ENCODE data around the gene TRAF6. TPM values are rescaled to one million over a fixed set of nuclear protein-coding genes. Genes with fewer than 3 reads are reported as not detected.
"Not testable (repeated sequence)": the region's sequence is repeated elsewhere in the genome, so short reads cannot be mapped to it uniquely, and the experiment has no call there.

Gene TRAF6
- total RNA-seq, 1 experiment from 2014 or later = 8.2 TPM

DNA sequence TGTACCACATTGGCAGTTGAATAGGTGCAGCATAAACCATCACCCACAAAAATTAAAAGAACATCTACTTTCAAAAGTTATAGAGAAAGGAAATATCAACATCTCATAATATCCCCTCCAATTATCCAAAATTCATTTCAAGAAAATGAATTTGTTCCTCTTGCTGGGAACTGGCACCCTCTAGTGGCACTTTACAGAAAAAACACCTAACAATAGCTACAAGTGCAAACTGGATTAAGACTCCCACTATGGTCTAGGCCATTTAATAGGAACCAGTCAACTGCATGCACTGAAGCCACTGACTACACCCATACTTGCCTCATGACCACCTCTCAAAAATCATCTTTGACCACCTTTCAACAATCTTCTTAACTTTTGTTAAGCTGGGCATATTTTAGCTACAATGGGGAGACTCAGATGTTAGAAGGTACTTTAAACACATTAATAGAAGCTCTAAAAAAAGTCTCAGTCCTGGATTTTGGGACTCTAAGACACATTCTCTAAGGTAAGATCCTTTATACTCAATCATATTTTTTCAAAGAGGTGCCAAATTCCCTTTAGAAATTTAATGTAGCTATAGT lies 17.3 kb downstream of the TRAF6 start:
- DNase-seq (ENCODE audit: low read depth) = peak; percentile 21

DNA sequence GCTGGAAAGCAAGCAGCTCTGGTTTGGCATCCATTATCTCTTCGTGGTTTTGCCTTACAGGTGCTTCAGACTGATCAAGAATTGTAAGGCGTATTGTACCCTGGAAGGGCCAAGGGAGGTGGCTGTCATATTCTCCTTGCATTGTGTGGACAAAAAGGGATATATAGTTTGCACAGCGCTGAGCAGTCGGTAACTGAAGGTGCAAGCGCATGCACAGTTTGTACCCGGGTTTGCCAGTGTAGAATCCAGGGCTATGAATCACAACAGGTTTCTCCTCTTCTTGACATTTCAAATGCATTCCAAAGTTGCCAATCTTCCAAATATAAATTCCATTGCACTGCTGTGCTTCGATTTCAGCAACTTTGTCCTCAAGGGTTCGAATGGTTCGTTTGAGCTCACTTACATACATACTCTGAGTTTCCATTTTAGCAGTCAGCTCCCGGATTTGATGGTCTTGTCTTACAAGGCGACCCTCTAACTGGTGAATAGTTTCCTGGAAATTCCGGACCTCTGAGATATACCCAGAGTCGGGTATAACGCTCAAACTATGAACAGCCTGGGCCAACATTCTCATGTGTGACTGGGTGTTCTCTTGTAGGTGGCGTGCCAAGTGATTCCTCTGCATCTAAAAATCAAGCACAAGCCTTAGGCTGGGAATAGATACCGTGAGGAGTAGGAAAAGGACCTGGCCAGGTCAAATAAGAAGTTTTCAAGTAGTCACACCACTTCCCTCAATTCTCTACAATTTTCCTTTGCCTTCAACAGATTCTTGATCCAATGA lies 19.9 kb downstream of the TRAF6 start:
- DNase-seq (ENCODE audit: low read depth) = no peak

DNA sequence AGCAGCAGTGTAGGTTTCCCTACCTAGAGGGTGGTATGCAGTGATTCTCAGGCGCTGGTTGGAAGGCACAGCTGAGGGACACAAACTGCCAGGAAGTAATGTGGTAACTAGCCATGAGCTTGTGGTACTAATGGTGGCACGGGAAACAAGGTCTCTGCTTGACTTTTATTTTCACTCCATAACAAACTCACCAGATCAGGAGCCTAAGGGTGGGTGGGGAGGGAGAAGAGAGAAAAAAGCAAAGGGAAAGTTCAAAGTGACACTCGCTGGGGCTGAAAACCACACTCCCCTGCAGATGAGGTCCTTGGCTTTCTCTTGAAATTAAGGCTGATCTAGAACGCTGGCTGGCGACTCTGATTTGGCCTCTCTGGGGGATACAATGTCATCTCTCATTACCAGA lies 22.0 kb downstream of the TRAF6 start:
- DNase-seq (ENCODE audit: low read depth) = no peak

DNA sequence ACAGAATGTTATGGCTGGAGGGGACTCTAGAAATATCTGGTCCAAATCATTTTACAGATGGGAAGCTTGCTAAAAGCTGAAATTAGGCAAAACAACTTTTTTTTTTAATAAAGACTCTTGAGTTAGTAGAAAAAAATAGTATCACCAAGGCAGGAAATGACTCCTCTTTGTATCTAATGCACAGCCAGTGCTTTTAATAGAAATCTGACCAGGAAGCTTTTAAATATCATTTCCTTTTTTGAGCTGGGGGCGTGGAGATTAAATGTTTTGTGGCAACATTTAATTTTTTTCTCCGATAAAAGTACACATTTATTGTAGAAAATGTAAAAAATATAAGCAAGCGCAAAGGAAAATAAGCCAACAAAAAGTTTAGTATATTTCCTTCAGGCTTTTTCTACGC lies 22.5 kb downstream of the TRAF6 start:
- DNase-seq (ENCODE audit: low read depth) = no peak

DNA sequence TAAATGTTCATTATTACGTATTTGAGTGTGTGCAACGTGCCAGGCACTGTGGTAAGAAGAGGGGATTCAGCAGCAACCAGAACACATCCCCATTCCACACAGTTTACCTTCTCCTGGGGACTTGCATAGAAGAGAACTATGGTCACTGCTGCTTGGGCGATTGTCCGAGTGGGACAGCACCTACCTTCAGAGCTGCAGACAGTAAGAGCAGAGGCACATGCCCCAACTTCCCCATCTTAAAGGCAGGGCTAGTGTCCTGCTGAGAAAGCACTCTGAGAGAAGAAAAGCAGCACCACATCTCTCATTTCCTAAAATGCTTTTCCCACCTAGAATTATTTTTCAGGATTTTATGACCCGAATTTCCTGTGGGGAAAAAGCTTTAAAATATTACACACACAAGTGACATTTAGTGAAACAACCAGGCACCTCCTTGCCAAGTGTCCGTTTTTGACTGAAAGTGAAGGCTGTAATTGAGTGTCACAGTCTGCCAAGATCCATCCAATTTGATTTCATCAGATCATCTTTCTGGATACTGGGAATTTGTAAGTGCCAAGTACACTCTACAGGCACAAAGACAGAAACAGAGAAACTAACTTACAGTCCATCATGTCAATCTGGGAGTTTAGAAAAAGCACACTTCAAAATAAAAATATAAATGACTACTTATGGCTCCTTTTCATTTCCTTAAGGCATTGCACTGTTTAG lies 24.6 kb downstream of the TRAF6 start:
- no peak for DNase-seq (ENCODE audit: low read depth)

DNA sequence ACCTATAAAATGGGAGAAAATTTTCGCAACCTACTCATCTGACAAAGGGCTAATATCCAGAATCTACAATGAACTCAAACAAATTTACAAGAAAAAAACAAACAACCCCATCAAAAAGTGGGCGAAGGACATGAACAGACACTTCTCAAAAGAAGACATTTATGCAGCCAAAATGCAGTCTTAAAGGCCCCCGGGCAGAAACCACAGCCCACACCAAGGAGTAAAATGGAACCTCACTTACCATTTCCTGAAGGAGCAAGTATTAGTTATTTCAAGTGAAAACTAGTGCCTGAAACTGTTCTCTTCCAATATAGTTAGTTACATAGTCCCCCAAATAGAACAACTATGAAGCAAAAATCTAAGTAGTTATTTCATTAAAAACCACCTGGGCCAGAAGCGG lies 27.0 kb downstream of the TRAF6 start:
- not testable (repeated sequence) for DNase-seq (ENCODE audit: low read depth)

DNA sequence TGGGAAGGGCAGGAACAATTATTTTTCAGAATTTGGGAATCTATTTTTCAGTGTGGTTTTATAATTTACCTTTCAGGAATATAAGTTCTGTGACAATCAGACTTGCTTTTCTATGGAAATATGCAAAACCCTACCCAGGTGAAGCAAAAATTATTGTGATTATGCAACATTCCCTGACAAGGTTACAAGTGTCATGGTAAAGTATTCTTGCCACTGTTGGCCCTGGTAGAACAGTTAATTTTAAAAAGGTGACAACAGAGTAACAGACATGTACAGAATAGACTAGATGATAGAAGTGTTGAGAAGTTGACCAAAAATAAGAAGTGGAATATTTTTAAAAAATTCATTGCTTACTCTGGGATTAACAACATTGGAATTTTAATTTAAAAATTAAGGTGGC lies 29.2 kb downstream of the TRAF6 start:
- DNase-seq (ENCODE audit: low read depth) = no peak

DNA sequence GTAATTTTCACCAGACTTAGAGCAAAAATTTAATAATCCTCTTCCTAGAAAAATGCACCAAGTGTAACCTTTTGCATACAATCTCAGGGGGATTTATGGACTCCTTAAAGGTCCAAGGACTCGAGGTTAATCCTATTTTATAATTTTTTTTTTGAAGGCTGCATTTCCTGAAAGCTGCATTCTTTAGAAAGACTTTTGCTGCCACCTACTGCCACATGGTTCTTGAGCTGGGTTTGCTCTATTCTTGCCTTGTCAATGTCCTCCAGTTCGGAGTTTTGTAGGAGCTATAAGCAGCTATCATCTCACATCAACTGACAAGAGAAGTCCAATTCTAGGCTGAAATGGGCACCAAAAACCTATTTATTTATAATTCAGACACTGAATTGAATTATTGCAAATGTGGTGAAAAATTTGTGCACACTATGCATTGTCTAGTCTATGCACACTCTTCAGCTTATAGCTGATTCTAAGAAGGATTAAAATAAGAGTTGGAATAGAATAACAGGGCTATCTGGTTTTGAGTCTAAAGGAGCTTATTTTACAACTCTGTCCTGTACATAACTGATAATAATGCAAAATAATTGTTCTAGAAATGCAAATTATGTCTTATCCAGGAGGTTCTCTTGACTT lies 31.3 kb downstream of the TRAF6 start:
- peak; percentile 49 for DNase-seq (ENCODE audit: low read depth)

DNA sequence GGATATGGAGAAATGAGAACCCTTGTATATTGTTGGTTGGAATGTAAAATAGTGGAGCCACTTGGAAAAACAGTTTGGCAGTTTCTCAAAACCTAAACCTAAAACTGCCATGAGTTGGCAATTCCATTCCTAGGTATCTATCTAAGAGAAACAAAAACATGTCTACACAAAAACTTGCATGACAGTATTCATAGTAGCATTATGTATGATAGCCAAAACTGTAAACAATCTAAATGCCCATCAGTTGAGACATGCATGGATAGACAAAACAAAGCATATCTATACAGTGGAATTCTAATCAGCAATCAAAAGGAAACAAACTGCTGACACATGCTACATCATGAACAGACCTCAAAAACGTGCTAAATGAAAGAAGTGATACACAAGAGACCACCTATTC lies 34.9 kb downstream of the TRAF6 start:
- DNase-seq (ENCODE audit: low read depth) = peak; percentile 43

DNA sequence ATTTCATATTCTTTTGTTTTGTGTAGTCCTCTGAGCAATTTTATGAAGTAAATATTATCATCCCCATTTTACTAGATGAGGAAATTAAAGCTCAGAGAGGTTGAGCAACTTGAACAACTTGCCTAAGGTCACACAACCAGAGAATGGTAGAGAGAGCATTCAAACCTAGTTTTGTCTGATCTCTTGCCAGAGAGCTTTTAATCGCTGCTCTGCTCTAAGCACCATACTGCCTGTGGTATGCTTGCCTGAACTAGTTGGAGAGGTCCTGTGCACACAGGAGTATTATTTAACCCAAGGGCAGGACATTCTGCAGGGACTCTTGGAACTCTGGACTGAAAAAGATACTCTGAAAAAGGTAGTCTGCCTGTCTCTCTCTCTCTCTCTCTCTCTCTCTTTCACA lies 38.5 kb downstream of the TRAF6 start:
- DNase-seq (ENCODE audit: low read depth) = no peak

DNA sequence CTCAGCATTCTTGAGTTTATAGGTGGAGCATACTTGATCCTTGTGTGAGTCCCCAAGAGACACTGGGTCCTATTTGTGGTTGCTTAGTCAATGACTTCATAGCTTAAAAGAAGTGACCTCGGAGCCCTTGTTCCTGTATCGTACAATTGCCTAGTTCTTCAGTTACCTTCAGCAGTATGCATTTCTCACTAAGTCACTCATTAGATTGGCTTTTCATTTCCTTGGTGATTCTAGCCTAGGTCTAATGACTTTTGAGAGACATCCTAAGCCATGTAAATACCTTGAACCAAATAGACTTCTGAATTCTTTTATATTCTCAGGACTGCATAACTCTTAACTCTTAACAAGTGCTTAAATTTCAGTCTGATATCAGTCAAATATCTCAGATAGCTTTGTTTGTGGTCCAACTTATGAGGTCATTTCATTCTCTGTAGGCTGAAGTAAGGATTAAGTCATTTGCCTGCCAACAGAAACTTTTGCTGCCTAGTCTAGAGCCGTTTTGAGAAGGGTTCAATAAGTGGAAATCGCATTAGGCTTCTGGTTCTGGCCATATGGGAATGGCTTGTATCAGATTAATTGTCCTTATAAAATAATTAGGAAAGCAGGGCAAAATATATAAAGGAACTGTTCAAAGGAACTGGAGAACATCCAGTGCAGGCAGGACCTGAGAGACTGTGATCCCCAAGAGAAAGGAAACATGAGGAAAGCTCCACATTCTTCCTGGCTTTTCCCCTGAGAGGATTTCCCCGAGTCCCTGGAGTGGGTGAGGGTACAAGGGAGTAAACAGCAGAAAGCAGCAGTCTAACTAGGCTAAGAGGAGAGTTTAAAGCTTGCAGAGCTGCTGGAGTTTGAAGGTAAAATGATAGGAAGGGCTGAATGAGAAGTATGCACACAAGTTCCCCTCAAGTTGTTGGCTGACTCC lies 39.9 kb downstream of the TRAF6 start:
- DNase-seq (ENCODE audit: low read depth) = peak; percentile 83

DNA sequence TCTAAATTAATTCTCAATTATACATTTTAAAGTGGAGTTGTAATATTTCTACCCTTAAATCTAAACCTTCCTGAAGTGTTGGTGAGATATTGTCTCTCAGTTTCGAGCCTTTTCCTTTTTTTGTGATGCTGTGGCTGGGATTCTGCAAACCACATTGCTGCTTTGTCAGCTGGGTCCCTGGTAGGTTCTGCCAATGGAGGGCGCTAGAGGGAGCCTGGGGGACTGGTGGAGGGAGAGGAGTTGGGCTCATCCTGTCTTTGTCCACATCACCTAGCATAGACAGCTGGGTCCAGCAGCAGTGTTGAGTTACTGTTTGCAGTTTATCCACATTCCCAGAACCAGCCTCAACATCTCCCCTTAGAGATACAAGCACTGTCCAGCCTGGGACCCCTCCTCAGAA lies 41.0 kb downstream of the TRAF6 start:
- peak; percentile 80 for DNase-seq (ENCODE audit: low read depth)

DNA sequence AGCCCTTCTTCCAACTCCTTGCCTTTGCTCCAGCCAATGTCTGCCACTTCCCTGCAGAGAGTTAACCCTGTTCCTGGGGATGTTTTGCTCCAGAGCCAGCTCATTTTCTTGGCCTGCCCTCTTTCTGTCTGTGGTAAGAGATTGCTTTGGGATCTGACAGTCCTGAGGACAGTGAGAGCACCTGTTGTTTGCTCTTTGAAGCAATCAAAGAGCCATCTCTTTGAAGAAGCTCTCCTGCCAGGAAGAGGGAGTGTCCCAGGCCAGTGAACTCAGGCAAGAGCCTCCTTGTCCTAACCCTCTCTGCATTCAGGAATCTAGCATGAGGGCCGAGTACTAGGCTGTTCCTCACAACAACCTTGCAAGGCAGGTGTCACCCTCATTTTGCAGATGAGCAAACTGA lies 42.2 kb downstream of the TRAF6 start:
- DNase-seq (ENCODE audit: low read depth) = no peak

DNA sequence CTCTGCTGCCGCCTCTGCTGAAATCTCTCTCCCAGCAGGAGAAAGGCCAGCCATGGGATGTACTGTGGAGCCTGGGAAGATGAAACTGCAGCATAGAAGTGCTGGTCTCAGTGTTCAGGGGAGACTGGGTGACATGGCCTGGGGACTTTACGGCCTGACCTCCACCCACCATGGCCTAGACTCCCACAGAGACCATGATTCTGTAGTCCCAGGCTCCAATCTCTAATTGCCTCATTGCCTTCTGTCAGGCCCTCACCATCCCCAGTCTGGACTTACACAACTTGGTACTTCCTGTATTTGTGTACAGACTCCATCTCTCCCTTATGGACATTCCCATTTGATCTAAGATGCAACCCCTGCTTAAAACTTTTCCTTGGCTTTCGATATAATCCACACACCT lies 43.1 kb downstream of the TRAF6 start:
- DNase-seq (ENCODE audit: low read depth) = no peak

DNA sequence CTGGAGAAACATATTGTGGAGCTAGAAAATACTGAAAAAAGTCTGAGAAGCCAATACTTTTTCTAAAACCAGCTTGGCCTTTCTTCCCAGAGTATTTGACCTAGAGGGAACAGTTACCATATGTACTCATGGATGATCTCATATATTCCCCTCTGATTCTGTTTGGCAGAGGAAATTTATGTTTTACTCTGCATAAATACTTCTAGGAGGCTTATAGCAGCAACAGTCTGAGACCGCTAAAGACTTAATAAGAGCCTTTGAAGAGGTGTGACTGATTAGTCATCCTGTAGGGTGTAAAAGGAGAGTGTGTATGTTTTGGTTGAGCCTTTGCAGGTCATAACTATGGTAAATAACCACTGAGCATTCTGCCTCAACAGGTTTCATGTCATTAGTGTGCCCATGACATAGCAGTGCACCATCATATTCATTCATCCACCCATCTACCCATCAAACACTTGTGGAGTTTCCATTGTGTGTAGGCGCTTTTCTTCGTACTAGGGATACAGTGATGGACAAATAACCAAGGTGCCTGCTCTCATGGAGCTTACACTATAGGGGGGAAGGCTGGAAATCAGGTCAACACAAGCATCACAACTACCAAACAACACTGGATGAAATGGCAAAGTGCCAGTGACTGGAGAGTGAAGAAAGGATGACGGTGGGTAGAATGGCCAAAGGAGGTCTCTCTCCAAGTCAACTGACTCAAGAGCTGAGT lies 44.5 kb downstream of the TRAF6 start:
- DNase-seq (ENCODE audit: low read depth) = no peak

DNA sequence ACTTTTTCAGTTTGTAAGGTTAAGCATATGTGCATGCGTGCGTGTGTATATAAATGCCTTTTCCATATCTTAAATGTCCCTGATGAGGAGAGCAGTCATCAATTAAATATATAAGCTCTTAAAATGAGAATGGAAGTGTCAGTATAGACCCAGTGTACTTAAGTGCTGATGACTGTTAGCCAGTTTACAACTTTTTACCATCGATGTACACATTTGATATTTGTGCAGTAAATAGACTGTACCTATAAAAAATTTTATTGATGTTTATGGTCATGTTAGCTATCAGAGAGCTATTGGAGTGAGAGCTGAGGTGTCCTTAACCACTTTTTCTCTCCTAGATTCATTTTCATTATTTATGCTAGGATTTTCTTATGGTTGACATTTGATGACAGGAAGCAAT lies 45.4 kb downstream of the TRAF6 start:
- DNase-seq (ENCODE audit: low read depth) = no peak

DNA sequence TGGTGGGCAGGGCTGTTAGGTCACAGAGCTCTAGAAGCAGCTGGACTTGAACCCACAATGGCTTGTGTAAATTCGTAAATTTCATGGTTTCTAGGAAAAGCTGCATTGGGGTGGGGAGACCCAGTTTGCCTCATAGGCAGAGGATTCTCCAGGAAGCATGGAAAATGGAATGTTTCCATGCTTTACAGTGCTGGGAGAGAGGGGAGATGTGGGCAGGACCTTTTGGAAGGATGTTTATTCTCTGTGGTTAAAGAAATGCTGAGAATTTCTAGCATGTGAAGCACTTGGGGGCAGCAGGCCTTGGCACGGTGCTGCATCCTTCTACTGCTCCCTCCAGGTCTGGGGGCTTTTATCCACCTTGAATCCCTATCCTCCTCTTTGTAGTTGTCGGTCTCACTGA lies 46.3 kb downstream of the TRAF6 start:
- DNase-seq (ENCODE audit: low read depth) = peak; percentile 45

DNA sequence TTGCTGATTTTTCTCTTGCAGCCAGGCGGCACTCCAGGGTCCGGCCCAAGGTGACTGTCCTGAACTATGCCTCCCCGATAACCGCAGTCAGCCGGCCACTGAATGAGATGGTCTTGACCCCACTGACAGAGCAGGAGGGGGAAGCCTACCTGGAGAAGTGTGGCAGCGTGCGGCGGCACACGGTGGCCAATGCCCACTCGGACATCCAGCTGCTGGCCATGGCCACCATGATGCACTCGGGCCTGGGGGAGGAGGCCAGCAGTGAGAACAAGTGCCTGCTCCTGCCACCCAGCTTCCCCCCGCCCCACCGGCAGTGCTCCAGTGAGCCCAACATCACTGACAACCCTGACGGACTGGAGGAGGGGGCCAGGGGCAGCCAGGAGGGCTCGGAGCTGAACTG lies 47.8 kb downstream of the TRAF6 start:
- no peak for DNase-seq (ENCODE audit: low read depth)

DNA sequence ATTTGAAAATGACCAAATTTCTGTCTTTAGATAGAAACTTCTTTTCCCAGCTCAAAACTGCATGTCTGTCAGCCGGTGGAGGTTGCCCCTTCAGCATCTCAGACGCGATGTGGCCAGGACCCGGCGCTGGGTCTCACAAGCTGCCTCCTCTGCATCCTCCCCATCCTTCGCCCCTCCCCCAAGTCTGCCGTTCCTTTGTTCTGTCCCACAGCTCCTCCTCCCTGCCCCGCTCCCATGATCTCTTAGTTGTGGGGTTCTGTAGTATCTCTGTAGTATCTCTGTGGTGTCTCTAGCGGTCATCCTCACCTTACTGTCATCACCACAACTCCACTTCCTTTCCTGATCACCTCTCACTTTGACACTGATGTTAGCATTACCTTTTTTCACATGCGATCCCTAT lies 49.9 kb downstream of the TRAF6 start:
- DNase-seq (ENCODE audit: low read depth) = no peak

DNA sequence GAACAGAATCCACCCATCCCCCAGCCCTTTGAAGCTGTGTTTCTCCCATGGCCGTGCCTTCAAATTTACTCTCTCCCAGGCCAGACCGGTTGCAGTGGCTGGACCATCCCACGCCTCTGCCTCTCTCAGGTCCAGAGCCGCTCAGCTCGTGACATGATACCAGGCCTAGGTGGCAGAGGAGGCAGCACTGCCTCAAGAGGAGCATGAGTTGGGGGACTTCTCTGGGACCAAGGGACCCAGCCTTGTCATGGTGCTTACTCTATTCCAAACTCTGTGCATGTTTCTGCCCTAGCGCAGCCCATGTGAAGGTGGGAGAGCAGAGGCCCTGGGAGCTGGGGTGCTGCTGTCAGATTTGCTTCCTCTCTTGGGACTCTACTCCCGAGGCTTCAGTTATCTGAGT lies 51.0 kb downstream of the TRAF6 start:
- no peak for DNase-seq (ENCODE audit: low read depth)
